AG10803 (cell line): ENCODE data around the gene GSN.

Experiments
- DNase-seq: peaks from one replicate; pipeline ENCODE4 v3.0.0; 2010; ENCODE audit warnings: low read depth
- H3K4me3 ChIP-seq: 2 replicates; pipeline ENCODE4 v1.5.1; 2011; ENCODE audit warnings: mild to moderate bottlenecking, low read length, control low read depth
- CTCF ChIP-seq: conservative IDR thresholded peaks from 2 replicates; pipeline ENCODE4 v1.5.1; 2011; ENCODE audit warnings: mild to moderate bottlenecking, low read length, control low read depth, inconsistent platforms

GSN gene

DNA sequence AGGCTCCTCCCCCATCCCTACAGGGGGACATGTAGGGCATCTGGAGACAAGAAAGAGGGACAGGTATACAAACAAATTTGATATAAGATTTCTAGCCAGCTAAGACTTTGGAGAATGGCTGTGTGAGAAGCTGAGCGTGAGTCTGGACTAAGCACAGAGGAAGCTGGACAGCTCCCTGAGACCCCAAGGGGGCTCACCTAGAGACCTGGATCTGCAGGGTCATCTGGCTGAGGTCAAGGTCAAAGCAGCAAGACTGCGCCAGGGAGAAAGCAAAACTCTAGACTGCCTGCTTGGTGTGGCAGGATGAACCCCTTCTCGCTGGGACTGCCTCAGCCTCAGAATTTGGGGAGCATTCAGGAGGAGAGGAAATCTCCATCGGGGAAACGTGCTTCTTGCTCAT lies 8.0 kb upstream of the GSN start:
- TF ChIP-seq CTCF, result no peak
- no peak for DNase-seq
- H3K4me3 ChIP-seq, result no peak overlapping the region

GRCh38 chr9:121260457-121261106 lies 7.4 kb upstream of the GSN start:
- H3K4me3 ChIP-seq, result no peak overlapping the region
- TF ChIP-seq CTCF, result no peak
- no peak for DNase-seq

DNA sequence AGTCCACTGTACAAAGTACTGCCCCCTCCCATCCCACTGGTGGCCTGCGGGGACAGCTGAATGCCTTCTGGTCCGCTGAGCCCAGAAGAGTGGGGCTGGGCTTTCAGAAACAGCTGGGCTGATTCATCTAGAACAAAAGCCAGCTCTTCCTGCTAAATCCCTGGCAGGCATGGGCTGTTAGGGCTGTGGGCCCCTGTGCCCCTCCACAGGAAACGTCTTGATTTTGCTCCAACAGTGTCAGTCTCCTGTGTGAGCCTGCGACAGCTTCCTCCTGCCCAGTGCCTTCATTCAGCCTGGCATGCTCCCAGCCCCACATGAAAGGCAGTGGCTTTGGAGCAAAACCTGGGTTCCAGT lies 6.9 kb upstream of the GSN start:
- DNase-seq, result peak; percentile 37
- no peak for TF ChIP-seq CTCF
- no peak overlapping the region for H3K4me3 ChIP-seq

GRCh38 chr9:121261755-121262154 lies 6.2 kb upstream of the GSN start:
- DNase-seq, result no peak
- TF ChIP-seq CTCF, result no peak
- H3K4me3 ChIP-seq, result no peak overlapping the region

- TF ChIP-seq CTCF, result no peak
- no peak for DNase-seq
- no peak overlapping the region for H3K4me3 ChIP-seq
Measured at GRCh38 chr9:121262423-121262822, 5.5 kb upstream of the GSN start.

GRCh38 chr9:121262953-121263352 lies 5.0 kb upstream of the GSN start:
- no peak for DNase-seq

More at GRCh38 chr9:121262953-121263352, 5.0 kb upstream of the GSN start:
- TF ChIP-seq CTCF, result no peak
- no peak overlapping the region for H3K4me3 ChIP-seq
